ENCODE data around the gene PHOX2B.

The PHOX2B gene

DNA sequence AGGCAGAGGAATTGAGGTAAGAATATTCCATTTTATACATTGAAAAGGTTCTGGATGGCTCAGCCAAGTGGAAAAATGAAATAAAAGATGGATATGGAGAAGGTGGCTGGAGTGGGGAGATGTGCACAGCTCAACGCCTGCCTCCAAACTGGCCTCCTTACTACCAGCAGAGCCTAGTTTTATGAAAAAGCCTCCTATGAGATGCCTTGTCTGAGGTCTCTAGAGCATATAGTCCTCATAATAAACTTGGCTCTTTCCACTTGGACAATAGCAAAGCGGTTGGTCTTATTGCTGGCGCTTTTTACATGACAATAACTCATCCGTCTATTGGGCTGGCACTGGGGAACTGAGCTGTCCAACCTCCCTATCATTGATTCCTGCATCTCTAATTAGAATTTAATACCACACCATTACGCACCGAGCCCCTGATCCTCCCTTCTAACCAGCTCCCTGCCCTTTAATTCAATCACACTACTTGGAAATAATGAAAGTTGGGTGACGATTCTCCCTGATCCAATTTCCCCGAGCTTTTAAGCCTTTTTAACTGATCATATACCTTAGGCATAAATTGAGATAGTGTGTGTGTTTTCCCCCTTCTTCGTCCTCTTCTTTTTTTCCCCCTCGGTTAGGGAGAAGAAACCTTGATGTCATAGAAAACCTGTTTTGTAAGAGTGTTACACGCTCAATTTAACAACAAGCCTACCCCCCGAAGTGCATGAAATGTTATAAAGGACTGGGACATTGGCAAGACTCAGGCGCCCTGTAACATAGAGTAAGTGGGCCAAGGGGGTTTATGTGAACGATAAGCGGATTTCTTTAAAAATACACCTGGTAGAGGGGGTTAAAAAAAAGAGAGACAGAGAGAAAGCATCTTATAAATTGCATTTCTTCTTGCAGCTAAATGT is at the start of gene PHOX2B:
Gene PHOX2B, minus strand, starts transcription at position 155 of the 905 bp plus-strand sequence. Its CDS starts 115 bp downstream, at position 40.
- Histone ChIP-seq H3K4me3 (ENCODE audit: low read depth in 1 of 2, low read length in 2 of 2) (no peak within 1 kb of the TSS), H3K27me3 (ENCODE audit: control insufficient read depth in 1 of 2, insufficient read depth in 2 of 2, low read length in 2 of 2) (peaks cover 85 to 87% of the 10 kb centered on the region in 2 donors), H3K36me3 (ENCODE audit: control insufficient read depth in 1 of 2, insufficient read depth in 2 of 2, low read length in 2 of 2) (no peaks in the 10 kb centered on the region), H3K9me3 (ENCODE audit: control insufficient read depth in 1 of 2, low read length in 2 of 2) (no peaks in the 10 kb centered on the region), H3K9ac (ENCODE audit: low read depth in 1 of 2, low read length in 2 of 2) (no peak within 1 kb of the TSS), H3K4me1 (ENCODE audit: control insufficient read depth in 1 of 2, insufficient read depth in 2 of 2, low read length in 2 of 2) (no peaks in the 10 kb centered on the region), H3K27ac (ENCODE audit: low read depth, low read length) (no peak within 1 kb of the TSS)

GRCh38 chr4:41797260-41797659 is 48.7 kb upstream of the PHOX2B start:
- H3K9ac ChIP-seq (ENCODE audit: low read depth in 1 of 2, low read length in 2 of 2) = no peak overlapping the region
- H3K36me3 ChIP-seq (ENCODE audit: control insufficient read depth in 1 of 2, insufficient read depth in 2 of 2, low read length in 2 of 2) = no peaks in the 10 kb centered on the region
- H3K27ac ChIP-seq (ENCODE audit: low read depth, low read length) = no peak overlapping the region
- H3K27me3 ChIP-seq (ENCODE audit: control insufficient read depth in 1 of 2, insufficient read depth in 2 of 2, low read length in 2 of 2) = peaks cover 0 to 5% of the 10 kb centered on the region in 2 donors
- no peaks in the 10 kb centered on the region for H3K4me1 ChIP-seq (ENCODE audit: control insufficient read depth in 1 of 2, insufficient read depth in 2 of 2, low read length in 2 of 2)
- H3K9me3 ChIP-seq (ENCODE audit: control insufficient read depth in 1 of 2, low read length in 2 of 2) = no peaks in the 10 kb centered on the region
- H3K4me3 ChIP-seq (ENCODE audit: low read depth in 1 of 2, low read length in 2 of 2) = no peak overlapping the region

DNA sequence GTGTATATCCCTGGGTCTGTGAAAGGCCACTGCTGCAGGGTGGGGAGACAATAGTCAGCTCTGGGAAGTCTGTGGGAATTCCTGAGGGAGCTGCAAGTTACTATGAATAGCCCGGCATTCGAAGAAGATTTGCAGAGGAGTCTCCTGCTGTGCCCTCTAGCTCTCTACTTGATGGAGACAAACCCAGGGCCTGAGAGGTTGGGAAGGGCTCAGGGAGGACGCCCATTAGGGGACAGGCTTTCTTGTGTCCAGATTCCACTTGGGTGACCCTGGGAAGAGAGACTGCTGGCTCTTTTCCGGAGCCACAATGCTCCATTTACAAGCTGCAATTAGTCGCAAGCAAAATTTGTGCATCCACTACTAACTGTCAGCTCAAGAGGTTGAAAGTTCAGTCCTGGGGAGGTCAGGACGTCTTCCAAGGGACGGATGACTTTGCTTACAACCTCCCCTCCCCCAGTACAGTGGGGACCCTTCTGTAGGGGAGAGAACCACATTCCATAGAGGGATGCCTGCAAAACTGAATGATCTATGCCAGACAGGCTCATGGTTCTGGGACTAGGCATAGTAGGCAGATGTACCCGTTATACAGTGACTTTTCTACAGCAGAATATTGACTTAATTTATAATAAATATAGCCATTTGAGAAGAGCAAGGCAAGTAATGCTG is 48.2 kb upstream of the PHOX2B start:
- H3K4me3 ChIP-seq (ENCODE audit: low read depth in 1 of 2, low read length in 2 of 2) = no peak overlapping the region
- no peaks in the 10 kb centered on the region for H3K9me3 ChIP-seq (ENCODE audit: control insufficient read depth in 1 of 2, low read length in 2 of 2)
- no peaks in the 10 kb centered on the region for H3K36me3 ChIP-seq (ENCODE audit: control insufficient read depth in 1 of 2, insufficient read depth in 2 of 2, low read length in 2 of 2)
- peaks cover 0 to 5% of the 10 kb centered on the region in 2 donors for H3K27me3 ChIP-seq (ENCODE audit: control insufficient read depth in 1 of 2, insufficient read depth in 2 of 2, low read length in 2 of 2)
- no peaks in the 10 kb centered on the region for H3K4me1 ChIP-seq (ENCODE audit: control insufficient read depth in 1 of 2, insufficient read depth in 2 of 2, low read length in 2 of 2)
- H3K27ac ChIP-seq (ENCODE audit: low read depth, low read length) = no peak overlapping the region
- H3K9ac ChIP-seq (ENCODE audit: low read depth in 1 of 2, low read length in 2 of 2) = no peak overlapping the region

- no peaks in the 10 kb centered on the region for H3K4me1 ChIP-seq (ENCODE audit: control insufficient read depth in 1 of 2, insufficient read depth in 2 of 2, low read length in 2 of 2)
- peaks cover 0 to 5% of the 10 kb centered on the region in 2 donors for H3K27me3 ChIP-seq (ENCODE audit: control insufficient read depth in 1 of 2, insufficient read depth in 2 of 2, low read length in 2 of 2)
- no peak overlapping the region for H3K4me3 ChIP-seq (ENCODE audit: low read depth in 1 of 2, low read length in 2 of 2)
- H3K9ac ChIP-seq (ENCODE audit: low read depth in 1 of 2, low read length in 2 of 2) = no peak overlapping the region
- H3K9me3 ChIP-seq (ENCODE audit: control insufficient read depth in 1 of 2, low read length in 2 of 2) = no peaks in the 10 kb centered on the region
- H3K27ac ChIP-seq (ENCODE audit: low read depth, low read length) = no peak overlapping the region
- H3K36me3 ChIP-seq (ENCODE audit: control insufficient read depth in 1 of 2, insufficient read depth in 2 of 2, low read length in 2 of 2) = no peaks in the 10 kb centered on the region
These were observed 47.4 kb upstream of the PHOX2B start for GRCh38 chr4:41795796-41796385.

DNA sequence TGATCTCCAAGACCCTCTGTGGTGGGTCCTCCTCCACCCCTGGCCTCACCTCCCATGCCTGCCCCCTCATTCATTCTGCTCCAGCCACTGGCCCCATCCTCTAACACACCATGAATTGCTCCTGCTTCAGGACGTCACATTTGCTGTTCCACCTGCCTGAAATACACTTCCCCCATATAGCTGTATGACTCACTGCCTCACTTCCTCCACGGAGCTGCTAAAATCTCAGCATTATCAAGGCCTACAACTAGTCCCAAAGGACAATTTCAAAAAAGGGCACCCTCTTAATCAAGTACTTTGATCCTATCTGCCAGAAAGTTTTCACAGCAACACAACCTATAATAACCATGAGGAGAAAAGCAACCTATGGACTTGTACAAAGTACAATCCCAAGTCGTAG is 43.6 kb upstream of the PHOX2B start:
- Histone ChIP-seq H3K4me1 (ENCODE audit: control insufficient read depth in 1 of 2, insufficient read depth in 2 of 2, low read length in 2 of 2) (no peaks in the 10 kb centered on the region), H3K27ac (ENCODE audit: low read depth, low read length) (no peak overlapping the region), H3K9ac (ENCODE audit: low read depth in 1 of 2, low read length in 2 of 2) (no peak overlapping the region), H3K4me3 (ENCODE audit: low read depth in 1 of 2, low read length in 2 of 2) (no peak overlapping the region), H3K9me3 (ENCODE audit: control insufficient read depth in 1 of 2, low read length in 2 of 2) (no peaks in the 10 kb centered on the region), H3K36me3 (ENCODE audit: control insufficient read depth in 1 of 2, insufficient read depth in 2 of 2, low read length in 2 of 2) (no peaks in the 10 kb centered on the region), H3K27me3 (ENCODE audit: control insufficient read depth in 1 of 2, insufficient read depth in 2 of 2, low read length in 2 of 2) (peaks cover 0 to 5% of the 10 kb centered on the region in 2 donors)

GRCh38 chr4:41791557-41791956 is 43.0 kb upstream of the PHOX2B start:
- Histone ChIP-seq H3K36me3 (ENCODE audit: control insufficient read depth in 1 of 2, insufficient read depth in 2 of 2, low read length in 2 of 2) (no peaks in the 10 kb centered on the region), H3K4me3 (ENCODE audit: low read depth in 1 of 2, low read length in 2 of 2) (no peak overlapping the region), H3K9me3 (ENCODE audit: control insufficient read depth in 1 of 2, low read length in 2 of 2) (no peaks in the 10 kb centered on the region), H3K27ac (ENCODE audit: low read depth, low read length) (no peak overlapping the region), H3K4me1 (ENCODE audit: control insufficient read depth in 1 of 2, insufficient read depth in 2 of 2, low read length in 2 of 2) (no peaks in the 10 kb centered on the region), H3K27me3 (ENCODE audit: control insufficient read depth in 1 of 2, insufficient read depth in 2 of 2, low read length in 2 of 2) (peaks cover 0 to 2% of the 10 kb centered on the region in 2 donors), H3K9ac (ENCODE audit: low read depth in 1 of 2, low read length in 2 of 2) (no peak overlapping the region)

GRCh38 chr4:41787931-41788330 is 39.4 kb upstream of the PHOX2B start:
- Histone ChIP-seq H3K4me1 (ENCODE audit: control insufficient read depth in 1 of 2, insufficient read depth in 2 of 2, low read length in 2 of 2) (no peaks in the 10 kb centered on the region), H3K9me3 (ENCODE audit: control insufficient read depth in 1 of 2, low read length in 2 of 2) (no peaks in the 10 kb centered on the region), H3K4me3 (ENCODE audit: low read depth in 1 of 2, low read length in 2 of 2) (no peak overlapping the region), H3K36me3 (ENCODE audit: control insufficient read depth in 1 of 2, insufficient read depth in 2 of 2, low read length in 2 of 2) (no peaks in the 10 kb centered on the region), H3K27me3 (ENCODE audit: control insufficient read depth in 1 of 2, insufficient read depth in 2 of 2, low read length in 2 of 2) (no peaks in the 10 kb centered on the region), H3K27ac (ENCODE audit: low read depth, low read length) (no peak overlapping the region), H3K9ac (ENCODE audit: low read depth in 1 of 2, low read length in 2 of 2) (no peak overlapping the region)

- Histone ChIP-seq H3K36me3 (ENCODE audit: control insufficient read depth in 1 of 2, insufficient read depth in 2 of 2, low read length in 2 of 2) (no peaks in the 10 kb centered on the region), H3K4me3 (ENCODE audit: low read depth in 1 of 2, low read length in 2 of 2) (no peak overlapping the region), H3K27ac (ENCODE audit: low read depth, low read length) (no peak overlapping the region), H3K9me3 (ENCODE audit: control insufficient read depth in 1 of 2, low read length in 2 of 2) (no peaks in the 10 kb centered on the region), H3K9ac (ENCODE audit: low read depth in 1 of 2, low read length in 2 of 2) (no peak overlapping the region), H3K4me1 (ENCODE audit: control insufficient read depth in 1 of 2, insufficient read depth in 2 of 2, low read length in 2 of 2) (no peaks in the 10 kb centered on the region), H3K27me3 (ENCODE audit: control insufficient read depth in 1 of 2, insufficient read depth in 2 of 2, low read length in 2 of 2) (no peaks in the 10 kb centered on the region)
These were observed 37.1 kb upstream of the PHOX2B start for GRCh38 chr4:41785665-41786064.

- no peaks in the 10 kb centered on the region for H3K4me1 ChIP-seq (ENCODE audit: control insufficient read depth in 1 of 2, insufficient read depth in 2 of 2, low read length in 2 of 2)
- no peaks in the 10 kb centered on the region for H3K27me3 ChIP-seq (ENCODE audit: control insufficient read depth in 1 of 2, insufficient read depth in 2 of 2, low read length in 2 of 2)
- H3K9ac ChIP-seq (ENCODE audit: low read depth in 1 of 2, low read length in 2 of 2) = no peak overlapping the region
- H3K36me3 ChIP-seq (ENCODE audit: control insufficient read depth in 1 of 2, insufficient read depth in 2 of 2, low read length in 2 of 2) = no peaks in the 10 kb centered on the region
- H3K27ac ChIP-seq (ENCODE audit: low read depth, low read length) = no peak overlapping the region
- H3K4me3 ChIP-seq (ENCODE audit: low read depth in 1 of 2, low read length in 2 of 2) = no peak overlapping the region
- H3K9me3 ChIP-seq (ENCODE audit: control insufficient read depth in 1 of 2, low read length in 2 of 2) = no peaks in the 10 kb centered on the region
These were observed 35.9 kb upstream of the PHOX2B start for GRCh38 chr4:41784191-41784979.

Data from duodenal mucosa (tissue), 2 donors.